Parathyroid adenoma (tissue), 2 donors: ENCODE measurements around the gene IQCC.

Source experiments
- H2AFZ ChIP-seq: fragments of 300-600 bp; sonication (generic); one replicate; pipeline ENCODE4 v1.7.0; 2017; ENCODE audit warnings: antibody characterized with exemption, mild to moderate bottlenecking
- H3K27ac ChIP-seq: fragments of 300-600 bp; sonication (generic); one replicate; pipeline ENCODE4 v1.7.0; 2017
- H3K27me3 ChIP-seq: fragments of 300-600 bp; sonication (generic); one replicate; pipeline ENCODE4 v1.7.0; 2017; ENCODE audit warnings: low read length; ENCODE audit not compliant: control insufficient read depth, insufficient read depth
- H3K36me3 ChIP-seq: fragments of 300-600 bp; sonication (generic); one replicate; pipeline ENCODE4 v1.7.0; 2017; ENCODE audit warnings: low read length; ENCODE audit not compliant: control insufficient read depth, insufficient read depth
- H3K4me1 ChIP-seq: fragments of 300-600 bp; sonication (generic); one replicate; pipeline ENCODE4 v1.7.0; 2017; ENCODE audit warnings: control low read depth
- H3K4me2 ChIP-seq: fragments of 300-600 bp; sonication (generic); one replicate; pipeline ENCODE4 v1.7.0; 2017; ENCODE audit warnings: low read length
- H3K4me3 ChIP-seq: fragments of 300-600 bp; sonication (generic); one replicate; pipeline ENCODE4 v1.7.0; 2017; ENCODE audit warnings: low read depth, low read length
- H3K79me2 ChIP-seq: fragments of 300-600 bp; sonication (generic); one replicate; pipeline ENCODE4 v1.7.0; 2017; ENCODE audit warnings: control low read depth
- H3K9ac ChIP-seq: fragments of 300-600 bp; sonication (generic); one replicate; pipeline ENCODE4 v1.7.0; 2017; ENCODE audit warnings: mild to moderate bottlenecking
- H3K9me3 ChIP-seq: fragments of 300-600 bp; sonication (generic); one replicate; pipeline ENCODE4 v1.7.0; 2017; ENCODE audit warnings: low read length; ENCODE audit not compliant: control insufficient read depth
- CTCF ChIP-seq: fragments of 300-600 bp; sonication (generic); IDR thresholded peaks from one replicate; pipeline ENCODE4 v1.7.0; 2017; ENCODE audit warnings: antibody characterized with exemption, mild to moderate bottlenecking
- donor health status: primary hyperparathyroidism.

Gene IQCC

GRCh38 chr1:32198237-32199042, 7.0 kb upstream of the IQCC start:
- no peak overlapping the region for H2AFZ ChIP-seq
- no peaks in the 10 kb centered on the region for H3K27me3 ChIP-seq
- no peak overlapping the region for H3K4me3 ChIP-seq
- H3K9ac ChIP-seq, result no peak overlapping the region
- H3K79me2 ChIP-seq, result no peaks in the 10 kb centered on the region
- H3K4me2 ChIP-seq, result peak overlapping the region; percentile 20
- no peaks in the 10 kb centered on the region for H3K9me3 ChIP-seq
- no peak for TF ChIP-seq CTCF
- H3K4me1 ChIP-seq, result peaks cover 11% of the 10 kb centered on the region
- H3K36me3 ChIP-seq, result no peaks in the 10 kb centered on the region
- no peak overlapping the region for H3K27ac ChIP-seq

- Histone ChIP-seq H3K36me3 (no peaks in the 10 kb centered on the region), H3K9me3 (no peaks in the 10 kb centered on the region), H3K79me2 (no peaks in the 10 kb centered on the region), H3K9ac (no peak overlapping the region), H3K4me1 (peaks cover 11% of the 10 kb centered on the region), H3K27ac (peak overlapping the region; percentile 88), H3K4me2 (peak overlapping the region; percentile 55), H3K27me3 (no peaks in the 10 kb centered on the region), H3K4me3 (peak overlapping the region; percentile 33), H2AFZ (no peak overlapping the region)
- TF ChIP-seq CTCF, result no peak
Measured at GRCh38 chr1:32199043-32199716, 6.3 kb upstream of the IQCC start.

GRCh38 chr1:32199717-32200072, 5.8 kb upstream of the IQCC start:
- Histone ChIP-seq H3K4me2 (peak overlapping the region; percentile 91), H3K36me3 (no peaks in the 10 kb centered on the region), H3K4me3 (peak overlapping the region; percentile 72), H2AFZ (peak overlapping the region; percentile 88), H3K27me3 (no peaks in the 10 kb centered on the region), H3K27ac (peak overlapping the region; percentile 88), H3K9ac (no peak overlapping the region), H3K9me3 (no peaks in the 10 kb centered on the region), H3K79me2 (no peaks in the 10 kb centered on the region), H3K4me1 (peaks cover 11% of the 10 kb centered on the region)
- TF ChIP-seq CTCF, result no peak

- Histone ChIP-seq H3K79me2 (no peaks in the 10 kb centered on the region), H2AFZ (peak within 1 kb of the TSS; percentile 88), H3K4me1 (peaks cover 11% of the 10 kb centered on the region), H3K9me3 (no peaks in the 10 kb centered on the region), H3K36me3 (no peaks in the 10 kb centered on the region), H3K27ac (peak within 1 kb of the TSS; percentile 88), H3K9ac (no peak within 1 kb of the TSS), H3K4me3 (peak within 1 kb of the TSS; percentile 72), H3K27me3 (no peaks in the 10 kb centered on the region), H3K4me2 (peak within 1 kb of the TSS; percentile 91)
- no peak for TF ChIP-seq CTCF
Measured at GRCh38 chr1:32200226-32201010, 5.1 kb upstream of the IQCC start, which contains the start of gene CCDC28B. Gene CCDC28B, plus strand, starts transcription at chr1:32200595. Its CDS starts 1,341 bp downstream, at chr1:32201936.
